Cardiac fibroblast (primary cell): ENCODE results near the gene LARGE1.
"Not testable (repeated sequence)": the region's sequence is repeated elsewhere in the genome, so short reads cannot be mapped to it uniquely, and the experiment has no call there.

Experiments used
- DNase-seq, 2 donors: peaks; one replicate each; pipeline versions ENCODE4 v3.0.0 to v3.0.0-alpha.2; 2010; ENCODE audit warnings: low read depth in 2 of 2
- H3K4me3 ChIP-seq, 2 donors: replicated peaks in 1 of 2; 1 replicate in 1 of 2; 2 replicates in 1 of 2; pipeline ENCODE4 v1.5.1; 2011; ENCODE audit warnings: low read depth in 2 of 2, low read length in 2 of 2, mild to moderate bottlenecking in 2 of 2, moderate library complexity in 1 of 2
- TF ChIP-seq, protein P1 (sequence below): IDR thresholded peaks from one replicate; pipeline ENCODE4 v1.5.1; 2011; ENCODE audit warnings: low read depth, mild to moderate bottlenecking, low read length, inconsistent platforms

LARGE1 gene

DNA sequence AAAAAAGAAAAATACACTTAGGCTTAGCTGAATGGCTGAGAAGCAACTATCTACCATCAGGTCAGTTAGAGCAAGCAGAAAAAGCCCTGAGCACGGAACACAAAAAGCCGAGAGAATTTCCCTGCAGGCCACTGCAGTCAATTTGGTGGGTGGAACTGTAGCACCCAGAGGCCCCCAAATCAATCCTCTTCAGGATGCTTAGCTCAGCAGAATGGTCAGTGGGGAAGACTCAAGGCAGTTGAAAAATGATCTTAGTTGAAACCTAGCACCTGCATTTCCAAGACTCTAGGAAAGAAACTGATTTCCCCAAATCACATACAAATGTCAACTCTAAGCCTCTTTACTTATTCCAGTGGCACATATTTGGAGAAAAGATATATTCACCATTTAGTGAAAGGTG is 534.7 kb downstream of the LARGE1 start:
- no peak for DNase-seq
- TF ChIP-seq, protein P1, sequence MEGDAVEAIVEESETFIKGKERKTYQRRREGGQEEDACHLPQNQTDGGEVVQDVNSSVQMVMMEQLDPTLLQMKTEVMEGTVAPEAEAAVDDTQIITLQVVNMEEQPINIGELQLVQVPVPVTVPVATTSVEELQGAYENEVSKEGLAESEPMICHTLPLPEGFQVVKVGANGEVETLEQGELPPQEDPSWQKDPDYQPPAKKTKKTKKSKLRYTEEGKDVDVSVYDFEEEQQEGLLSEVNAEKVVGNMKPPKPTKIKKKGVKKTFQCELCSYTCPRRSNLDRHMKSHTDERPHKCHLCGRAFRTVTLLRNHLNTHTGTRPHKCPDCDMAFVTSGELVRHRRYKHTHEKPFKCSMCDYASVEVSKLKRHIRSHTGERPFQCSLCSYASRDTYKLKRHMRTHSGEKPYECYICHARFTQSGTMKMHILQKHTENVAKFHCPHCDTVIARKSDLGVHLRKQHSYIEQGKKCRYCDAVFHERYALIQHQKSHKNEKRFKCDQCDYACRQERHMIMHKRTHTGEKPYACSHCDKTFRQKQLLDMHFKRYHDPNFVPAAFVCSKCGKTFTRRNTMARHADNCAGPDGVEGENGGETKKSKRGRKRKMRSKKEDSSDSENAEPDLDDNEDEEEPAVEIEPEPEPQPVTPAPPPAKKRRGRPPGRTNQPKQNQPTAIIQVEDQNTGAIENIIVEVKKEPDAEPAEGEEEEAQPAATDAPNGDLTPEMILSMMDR, result no peak

DNA sequence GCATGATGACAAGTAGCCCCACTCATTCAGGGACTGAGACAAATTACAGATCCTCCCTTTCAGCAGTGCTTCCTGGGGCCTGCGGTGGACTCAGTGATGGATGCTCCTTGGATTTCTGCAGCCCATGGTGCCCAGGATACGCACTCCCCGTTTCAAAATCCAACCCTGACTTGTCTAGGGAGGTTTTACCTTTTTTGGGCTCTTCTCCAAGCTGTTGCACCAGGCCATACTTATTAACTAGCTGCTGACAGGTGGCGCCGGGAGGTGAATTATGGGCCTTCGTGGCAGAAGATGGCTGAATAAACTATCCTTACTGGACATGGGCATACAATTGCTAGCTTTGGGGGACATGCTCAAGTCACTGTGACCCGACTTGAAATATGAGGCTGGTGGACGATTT is 537.8 kb downstream of the LARGE1 start:
- no peak for DNase-seq
- H3K4me3 ChIP-seq, result no peak overlapping the region
- TF ChIP-seq, protein P1, result no peak

More for the DNA sequence above, 534.7 kb downstream of the LARGE1 start:
- no peak overlapping the region for H3K4me3 ChIP-seq

DNA sequence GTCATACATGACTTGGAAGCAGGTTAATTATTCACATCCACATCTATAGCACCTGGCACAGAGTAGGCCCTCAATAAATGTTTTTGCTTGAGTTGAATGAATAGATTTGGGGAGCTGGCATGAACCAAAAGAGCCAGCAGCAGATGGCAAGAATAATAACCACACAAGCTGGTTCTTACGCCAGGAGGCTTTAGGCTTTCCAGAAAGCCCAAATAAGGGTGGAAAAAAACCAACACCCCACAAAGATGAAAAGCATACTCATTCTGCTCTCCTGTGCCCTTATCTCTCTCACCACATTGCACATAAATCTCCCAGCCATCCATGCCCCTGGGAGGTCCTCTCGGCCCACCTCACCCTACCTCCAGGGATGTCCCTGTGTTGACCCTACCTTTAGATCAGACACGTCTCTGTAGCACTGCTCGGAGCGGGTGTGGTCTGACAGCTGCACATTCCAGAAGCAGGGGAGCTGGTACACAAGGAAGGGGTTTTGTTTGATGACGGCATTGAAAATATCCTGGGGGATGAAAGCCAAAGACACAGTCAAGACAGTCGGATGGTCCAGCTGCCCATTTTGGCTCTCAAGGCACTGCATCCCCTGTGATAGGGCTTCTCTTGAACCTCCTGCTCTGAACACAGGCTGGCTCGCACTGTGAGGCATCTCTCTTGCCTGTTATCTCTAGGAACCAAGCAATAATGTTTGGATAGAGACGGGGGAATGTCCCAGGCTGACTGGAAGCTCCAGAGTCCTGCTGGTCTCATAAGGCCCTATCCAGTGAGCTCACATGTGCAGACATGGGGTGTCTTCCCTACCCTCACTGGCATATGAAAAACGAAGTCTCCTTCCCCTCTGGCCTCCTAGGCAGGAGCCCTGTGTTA is 538.5 kb downstream of the LARGE1 start:
- H3K4me3 ChIP-seq, result no peak overlapping the region
- TF ChIP-seq, protein P1, result no peak
- no peak for DNase-seq

DNA sequence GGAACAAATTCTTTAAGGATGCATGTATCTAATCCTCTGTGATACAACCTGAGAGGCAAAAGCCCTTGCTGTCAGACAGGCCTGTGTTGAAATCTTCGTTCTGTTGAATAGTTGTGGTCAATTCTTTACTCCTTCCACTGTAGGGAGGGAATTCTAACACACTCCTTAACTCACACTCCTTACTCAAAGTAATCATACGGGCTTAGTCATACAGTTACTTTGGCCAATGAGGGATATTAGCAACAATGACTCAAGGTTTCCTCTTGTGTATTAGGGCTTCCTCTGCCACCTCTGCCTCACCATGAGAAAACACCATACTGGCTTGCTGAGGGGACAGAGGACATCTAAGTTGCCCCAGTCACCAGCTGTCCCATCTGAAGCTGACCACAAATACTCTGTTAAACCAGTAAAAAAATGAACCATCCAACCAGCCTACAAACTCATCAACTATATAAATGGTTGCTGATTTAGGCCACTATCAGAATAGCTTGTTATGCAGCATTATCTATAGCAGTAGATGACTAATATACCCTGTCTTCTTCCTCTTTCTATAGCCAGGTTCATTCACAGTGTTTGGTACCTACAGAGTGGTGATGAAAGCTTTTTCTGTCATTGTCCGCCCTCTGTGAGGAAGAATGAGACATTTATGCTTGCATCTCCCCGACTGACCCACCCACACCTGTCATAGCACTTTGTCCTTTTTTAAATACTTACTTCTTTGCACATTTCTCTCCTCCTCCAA is 539.3 kb downstream of the LARGE1 start:
- H3K4me3 ChIP-seq, result no peak overlapping the region
- DNase-seq, result peak; percentile 65 to 90
- TF ChIP-seq, protein P1, result no peak

DNA sequence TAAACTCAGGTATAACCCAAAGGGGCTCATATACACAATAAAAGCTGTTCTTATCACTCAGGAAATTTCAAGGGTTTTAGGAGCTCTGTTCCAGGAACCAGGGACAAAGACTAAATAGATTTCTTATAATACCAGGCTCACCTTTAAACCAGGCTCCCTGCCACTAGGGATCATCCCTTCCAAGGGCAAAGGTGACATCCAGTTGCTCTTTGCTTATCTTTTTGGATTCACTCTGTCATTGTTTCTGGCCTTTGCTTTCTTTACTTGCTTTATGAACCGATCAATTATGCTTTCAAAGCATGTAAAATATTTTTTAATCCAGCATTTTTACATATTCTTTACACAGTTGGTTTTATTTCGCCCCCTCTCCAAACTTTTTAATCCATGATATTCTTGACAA is 540.4 kb downstream of the LARGE1 start:
- no peak overlapping the region for H3K4me3 ChIP-seq
- DNase-seq, result no peak
- TF ChIP-seq, protein P1, result no peak

DNA sequence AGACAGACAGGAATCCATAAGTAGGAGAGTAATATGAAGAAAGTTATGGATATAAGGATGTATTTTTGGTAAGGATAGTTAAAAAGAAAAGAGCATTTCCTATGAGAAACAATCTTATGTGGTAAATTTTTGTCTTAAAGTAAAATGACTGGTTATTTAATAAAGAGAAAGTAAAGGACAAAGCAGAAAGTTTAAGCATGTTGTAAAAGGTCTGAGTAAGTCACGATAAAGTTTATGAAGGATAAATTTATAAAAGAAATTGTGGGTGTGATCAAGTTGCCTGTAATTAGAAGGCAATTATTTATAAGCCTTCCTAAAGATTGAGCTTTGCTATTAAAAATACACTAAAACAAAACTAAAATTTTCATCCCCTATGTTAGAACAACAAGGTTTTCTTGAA is 547.4 kb downstream of the LARGE1 start:
- no peak overlapping the region for H3K4me3 ChIP-seq
- no peak for DNase-seq
- TF ChIP-seq, protein P1, result no peak

DNA sequence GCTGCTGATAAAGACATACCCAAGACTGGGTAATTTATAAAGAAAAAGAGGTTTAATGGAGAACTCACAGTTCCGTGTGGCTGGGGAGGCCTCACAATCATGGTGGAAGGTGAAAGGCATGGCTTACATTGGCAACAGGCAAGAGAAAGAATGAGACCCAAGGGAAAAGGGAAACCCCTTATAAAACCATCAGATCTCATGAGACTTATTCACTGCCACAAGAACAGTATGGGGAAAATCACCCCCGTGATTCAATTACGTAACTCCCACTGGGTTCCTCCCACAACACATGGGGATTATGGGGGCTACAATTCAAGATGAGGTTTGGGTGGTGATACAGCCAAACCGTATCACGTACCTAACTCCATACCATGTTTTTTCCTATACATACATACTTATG is 557.0 kb downstream of the LARGE1 start:
- not testable (repeated sequence) for DNase-seq, H3K4me3 ChIP-seq
